Suppressor macrophage treated with lipopolysaccharide for 4 hours (primary cell): ENCODE data around the gene SIRT3.
A peak's percentile ranks its signal among the peaks of the same experiment; 100 is the strongest.

Experiments
- DNase-seq: peaks from one replicate; pipeline ENCODE4 v3.0.0-alpha.2; 2020

SIRT3 gene

DNA sequence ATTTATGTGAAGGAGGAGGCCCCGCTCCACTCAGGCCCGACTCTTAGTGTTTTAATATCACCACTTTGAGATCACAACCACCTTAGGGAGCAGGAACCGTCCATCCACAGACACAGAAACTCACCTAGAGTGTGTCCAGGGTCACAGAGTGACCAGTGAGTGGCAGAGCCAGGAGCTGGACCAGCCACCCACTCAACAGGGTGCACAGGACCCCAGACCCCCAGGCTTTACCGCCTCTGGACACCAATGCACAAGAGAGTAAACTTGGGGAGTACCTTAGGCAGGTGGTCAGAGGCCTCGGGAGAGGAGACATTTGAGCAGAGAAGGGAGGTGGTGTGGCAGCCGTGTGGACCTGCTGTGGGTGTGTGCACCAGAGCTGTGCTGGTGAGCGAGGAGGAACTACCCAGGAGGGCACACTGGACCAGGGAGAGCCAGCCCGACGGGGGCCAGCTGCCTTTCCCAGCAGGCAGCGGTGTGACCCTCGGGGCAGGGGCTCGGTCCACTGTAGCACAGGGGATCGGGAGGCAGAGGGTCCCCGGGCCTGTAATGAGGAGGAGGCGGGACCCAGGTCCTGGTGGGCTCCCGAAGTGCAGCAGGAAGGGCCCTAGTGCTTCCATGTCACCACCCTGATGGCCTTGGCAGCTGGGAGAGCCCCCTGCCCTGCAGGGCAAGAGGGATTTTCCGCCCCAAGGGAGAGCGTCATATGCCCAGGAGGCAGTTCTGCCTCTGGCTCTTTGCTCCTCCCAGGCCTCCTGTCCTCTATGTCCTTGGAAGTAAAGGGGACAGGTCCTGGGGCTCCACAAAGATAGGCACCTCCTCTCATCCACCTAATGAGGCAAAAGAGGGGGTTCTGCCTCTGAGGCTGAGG lies 34.5 kb upstream of the SIRT3 start:
- DNase-seq: no peak

DNA sequence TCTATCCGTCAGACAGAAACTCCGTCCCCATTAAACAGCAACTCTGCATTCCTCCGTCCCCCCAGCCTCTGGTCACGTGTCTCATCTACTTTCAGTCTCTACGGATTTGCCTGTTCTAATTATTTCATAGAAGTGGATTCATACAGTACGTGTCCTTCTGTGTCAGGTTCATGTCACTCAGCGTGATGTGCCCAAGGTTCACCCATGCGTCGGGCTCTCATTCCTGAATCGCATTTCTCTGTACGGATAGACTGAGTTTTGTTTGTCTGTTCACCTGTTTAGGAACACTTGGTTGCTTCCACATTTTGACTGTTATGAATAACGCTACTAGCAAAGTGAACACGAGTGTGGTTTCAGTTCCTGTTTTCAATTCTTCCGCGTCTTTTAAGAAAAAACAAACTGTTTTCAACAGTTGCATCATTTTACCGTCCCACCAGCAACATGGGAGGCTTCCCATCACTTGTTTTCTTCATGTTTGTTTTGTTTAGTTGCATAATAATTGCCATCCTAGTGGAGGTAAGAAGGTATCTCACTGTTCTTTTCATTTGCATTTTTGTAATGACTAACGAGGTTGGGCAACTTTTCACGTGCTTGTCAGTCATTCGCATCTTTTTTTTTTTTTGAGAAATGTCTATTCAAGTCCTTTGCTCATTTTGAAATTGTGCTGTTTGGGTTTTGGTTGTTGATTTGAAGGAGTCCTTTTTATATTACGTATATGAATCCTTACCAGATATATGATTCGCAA lies 33.2 kb upstream of the SIRT3 start:
- DNase-seq: peak; percentile 93

DNA sequence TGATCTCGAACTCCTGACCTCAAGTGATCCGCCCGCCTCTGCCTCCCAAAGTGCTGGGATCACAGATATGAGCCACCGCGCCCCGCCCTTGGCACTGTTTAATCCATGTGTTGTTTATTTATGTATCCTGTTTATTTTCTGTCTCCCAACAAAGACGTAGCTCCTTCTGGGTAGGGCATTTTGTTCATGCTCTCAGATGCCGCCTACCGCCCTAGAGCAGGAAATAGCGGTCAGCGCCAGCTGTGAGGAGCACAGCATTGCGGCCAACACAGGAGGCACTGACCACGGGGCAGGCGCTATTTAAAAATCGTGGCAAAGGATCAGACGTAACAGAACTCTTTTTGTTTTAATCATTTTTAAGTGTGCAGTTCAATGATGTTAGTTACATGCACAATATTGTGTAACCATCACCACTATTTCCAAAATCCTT lies 32.6 kb upstream of the SIRT3 start:
- DNase-seq: peak; percentile 88

DNA sequence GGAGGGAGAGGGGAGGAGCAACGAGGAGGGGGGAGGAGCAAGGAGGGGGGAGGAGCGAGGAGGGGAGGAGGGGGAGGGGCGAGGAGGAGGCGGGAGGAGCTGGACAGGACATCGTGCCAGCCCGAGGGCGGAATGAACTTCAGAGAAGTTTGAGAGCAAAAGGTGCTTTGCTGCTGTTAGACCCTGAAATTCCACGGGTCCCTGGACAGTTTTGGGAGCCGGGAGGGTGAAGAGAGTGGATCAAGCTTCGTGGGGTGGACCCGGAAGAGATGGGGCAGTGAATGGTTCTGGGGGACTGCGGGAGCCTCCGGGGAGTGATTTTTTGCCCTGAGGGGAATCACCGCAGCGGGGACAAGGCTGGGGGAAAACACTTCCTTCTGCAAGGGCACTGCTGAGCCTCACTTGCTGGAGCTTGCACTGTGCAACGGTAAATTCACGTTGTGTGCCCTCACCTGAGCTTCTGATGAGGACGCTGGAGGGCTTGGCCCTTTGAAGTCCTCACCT lies 31.4 kb upstream of the SIRT3 start:
- DNase-seq: peak; percentile 65

DNA sequence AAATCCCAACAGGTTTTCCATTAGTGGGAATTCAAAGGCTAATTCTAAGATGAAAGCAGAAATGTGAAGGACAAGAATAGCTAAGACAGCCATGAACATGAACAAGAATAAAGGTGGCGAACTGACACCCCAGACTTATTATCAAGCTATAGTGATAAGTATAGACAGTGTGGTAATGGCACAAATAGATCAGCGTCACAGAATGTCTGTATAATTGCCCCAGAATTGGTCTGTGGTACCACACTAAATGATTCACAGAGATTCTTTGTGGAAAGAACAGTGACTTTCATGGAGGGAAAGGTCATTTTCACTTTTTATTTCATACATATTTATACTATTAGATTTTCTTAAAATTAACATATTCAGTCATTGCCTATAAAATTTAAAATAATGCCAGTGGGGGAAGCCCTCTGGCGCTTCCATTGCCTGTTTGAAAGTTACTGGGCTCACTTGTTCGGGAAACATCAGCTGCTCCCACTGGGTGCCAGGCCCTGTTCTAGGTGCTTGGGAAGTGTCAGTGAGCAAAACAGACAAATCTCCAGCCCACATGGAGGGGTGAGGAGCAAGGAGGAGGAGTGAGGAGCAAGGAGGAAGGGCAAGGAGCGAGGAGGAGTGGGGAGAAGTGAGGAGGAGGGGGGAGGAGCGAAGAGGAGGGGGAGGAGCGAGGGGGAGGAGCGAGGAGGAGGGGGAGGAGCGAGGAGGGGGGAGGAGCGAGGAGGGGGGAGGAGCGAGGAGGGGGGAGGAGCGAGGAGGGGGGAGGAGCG lies 30.7 kb upstream of the SIRT3 start:
- peak; percentile 18 for DNase-seq

DNA sequence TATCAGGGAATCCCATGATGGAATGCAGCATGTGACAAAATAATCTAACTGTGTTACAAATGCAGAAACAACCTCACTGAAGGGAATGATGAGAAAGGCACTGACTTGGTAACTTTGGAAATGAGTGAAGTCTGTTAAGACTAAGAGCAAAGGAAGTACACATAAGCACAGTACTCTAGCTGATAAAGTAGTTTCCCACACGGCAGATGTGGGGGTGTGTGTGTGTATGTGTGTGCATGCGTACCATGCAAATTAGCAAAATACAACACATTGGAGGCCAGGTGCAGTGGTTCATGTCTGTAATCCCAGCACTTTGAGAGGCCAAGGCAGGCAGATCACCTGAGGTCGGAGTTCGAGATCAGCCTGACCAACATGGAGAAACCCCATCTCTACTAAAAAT lies 25.5 kb upstream of the SIRT3 start:
- DNase-seq: no peak

DNA sequence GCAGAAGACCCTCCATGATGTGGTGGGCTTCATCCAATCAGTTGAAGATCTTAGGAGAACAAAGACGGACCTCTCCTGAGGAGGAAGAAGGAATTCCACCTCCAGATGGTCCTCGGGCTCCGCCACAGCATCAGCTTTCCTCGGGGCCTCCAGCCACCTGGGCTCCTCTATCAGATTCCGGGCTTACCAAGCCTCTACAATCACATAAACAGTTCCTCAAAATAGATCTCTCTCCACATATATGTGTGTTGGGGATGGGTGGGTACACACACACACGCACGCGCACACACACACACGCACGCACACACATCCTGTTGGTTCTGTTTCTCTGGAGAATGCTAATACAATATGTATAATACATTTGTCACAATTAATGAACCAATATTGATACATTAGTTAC lies 23.3 kb upstream of the SIRT3 start:
- DNase-seq: no peak

DNA sequence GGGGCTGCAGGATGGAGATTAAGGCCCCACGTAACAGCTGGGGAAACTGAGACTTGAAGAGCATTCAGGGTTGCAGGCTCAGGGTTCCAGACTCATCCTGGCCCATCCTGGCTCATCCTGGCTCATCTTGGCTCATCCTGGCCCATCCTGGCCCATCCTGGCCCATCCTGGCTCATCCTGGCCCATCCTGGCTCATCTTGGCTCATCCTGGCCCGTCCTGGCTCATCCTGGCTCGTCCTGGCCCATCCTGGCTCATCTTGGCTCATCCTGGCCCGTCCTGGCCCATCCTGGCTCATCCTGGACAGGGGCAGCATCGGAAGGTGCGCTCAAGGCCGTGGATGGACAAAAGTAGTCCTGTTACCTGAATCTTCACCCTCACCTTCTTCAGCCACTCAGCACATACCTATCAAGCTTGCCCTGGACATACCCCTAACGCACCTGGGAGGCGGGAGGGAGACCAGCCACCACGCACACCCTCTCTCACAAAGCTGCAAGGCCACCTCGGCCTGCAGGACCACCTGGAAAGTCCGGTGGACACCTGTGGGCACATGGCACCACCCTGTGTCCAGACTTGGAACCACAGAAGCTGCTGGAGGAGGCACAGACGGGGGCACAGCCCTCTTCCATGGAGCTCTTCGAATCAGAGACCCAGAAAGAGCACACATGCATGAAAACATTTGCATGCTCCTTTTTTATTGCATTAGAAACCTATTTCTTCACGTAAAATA lies 21.8 kb upstream of the SIRT3 start:
- DNase-seq: no peak

DNA sequence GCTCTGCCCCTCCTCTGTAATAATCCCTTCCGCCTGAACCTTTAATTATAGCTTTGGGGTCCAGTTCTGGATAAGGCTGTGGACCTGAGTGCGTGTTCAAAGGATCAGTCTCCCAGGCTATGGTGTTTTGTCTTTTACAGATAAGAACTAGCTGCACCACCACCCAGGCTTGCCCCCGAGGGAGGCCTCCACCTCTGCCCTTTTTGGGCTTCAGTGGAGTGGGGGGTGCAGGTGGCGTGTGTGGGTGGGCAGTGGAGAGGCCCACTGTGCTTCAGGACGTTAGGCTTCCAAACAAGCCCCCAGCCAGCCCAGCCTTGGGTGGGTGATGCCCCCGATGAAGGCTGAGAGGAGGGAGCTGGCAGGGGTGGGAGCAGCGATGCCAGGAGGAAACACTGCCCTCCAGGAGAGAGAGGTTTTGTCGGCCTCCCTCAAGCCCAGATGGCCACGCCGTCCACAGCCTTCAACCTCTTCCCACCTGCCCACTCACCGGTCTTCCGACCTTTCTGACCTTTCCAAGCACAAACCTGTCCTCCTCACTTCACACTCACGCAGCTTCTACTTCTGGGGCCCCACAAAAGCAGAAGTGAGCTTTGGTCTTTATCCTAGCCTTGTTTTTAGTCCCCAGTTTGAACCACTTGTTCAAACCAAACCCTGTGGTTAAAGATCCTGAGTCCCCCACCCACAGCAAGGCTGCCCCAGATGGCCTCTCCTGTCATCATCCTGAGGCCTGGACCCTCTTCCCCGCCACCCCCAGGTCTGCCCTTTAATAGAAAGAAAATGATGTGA lies 21.0 kb upstream of the SIRT3 start:
- no peak for DNase-seq

DNA sequence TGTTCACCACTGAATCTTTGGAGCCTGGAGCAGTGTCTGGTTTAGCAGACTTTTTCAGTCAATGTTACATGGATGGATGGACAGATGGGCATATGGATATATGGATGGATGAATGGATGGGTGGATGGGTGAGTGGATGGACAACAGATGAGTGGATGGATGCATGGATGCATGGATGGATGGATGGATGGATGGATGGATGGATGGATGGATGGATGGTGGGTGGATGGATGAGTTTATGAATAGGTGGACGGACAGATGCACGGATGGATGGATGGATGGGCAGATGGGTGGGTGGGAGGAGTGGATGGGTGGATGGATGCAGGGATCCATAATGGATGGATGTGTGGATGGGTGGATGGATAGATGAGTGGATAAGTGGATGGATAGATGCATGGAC lies 19.7 kb upstream of the SIRT3 start:
- DNase-seq: no peak

DNA sequence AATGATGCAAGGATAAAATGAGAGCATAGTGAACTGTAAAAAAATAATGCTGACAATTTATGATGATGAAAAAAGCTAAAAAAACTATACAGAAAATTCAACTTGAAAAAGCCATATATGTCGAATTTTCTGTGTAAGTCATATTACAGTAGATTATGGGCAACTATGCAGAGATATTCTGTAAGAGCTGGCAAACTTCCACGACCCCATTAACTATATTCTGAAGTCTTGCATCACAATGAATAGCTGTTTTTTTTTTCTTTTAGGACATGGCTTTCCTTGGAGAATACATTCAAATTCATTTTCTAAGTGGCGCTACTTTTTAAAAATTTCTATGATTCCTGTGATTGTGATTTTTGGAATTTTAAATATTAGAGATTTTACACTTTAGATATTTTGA lies 19.0 kb upstream of the SIRT3 start:
- DNase-seq: no peak

DNA sequence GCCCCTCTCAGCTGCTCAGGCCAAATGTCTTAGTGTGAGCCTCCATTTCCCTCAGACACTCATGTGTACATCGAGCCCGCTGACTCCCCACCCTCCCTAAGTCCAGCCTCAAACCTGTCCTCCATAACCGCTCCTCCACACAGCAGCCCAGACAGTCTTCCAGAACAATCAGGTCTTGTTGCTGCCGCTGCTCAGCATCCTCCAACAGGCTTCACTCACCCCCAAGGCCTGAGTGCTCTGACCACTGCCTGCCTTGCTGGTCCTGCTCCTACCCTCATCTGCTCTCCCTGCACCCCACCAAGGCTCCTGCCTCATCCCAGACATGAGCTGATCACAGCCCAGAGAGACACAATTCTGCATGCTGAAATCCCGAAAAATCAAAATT lies 17.7 kb upstream of the SIRT3 start:
- DNase-seq: no peak

DNA sequence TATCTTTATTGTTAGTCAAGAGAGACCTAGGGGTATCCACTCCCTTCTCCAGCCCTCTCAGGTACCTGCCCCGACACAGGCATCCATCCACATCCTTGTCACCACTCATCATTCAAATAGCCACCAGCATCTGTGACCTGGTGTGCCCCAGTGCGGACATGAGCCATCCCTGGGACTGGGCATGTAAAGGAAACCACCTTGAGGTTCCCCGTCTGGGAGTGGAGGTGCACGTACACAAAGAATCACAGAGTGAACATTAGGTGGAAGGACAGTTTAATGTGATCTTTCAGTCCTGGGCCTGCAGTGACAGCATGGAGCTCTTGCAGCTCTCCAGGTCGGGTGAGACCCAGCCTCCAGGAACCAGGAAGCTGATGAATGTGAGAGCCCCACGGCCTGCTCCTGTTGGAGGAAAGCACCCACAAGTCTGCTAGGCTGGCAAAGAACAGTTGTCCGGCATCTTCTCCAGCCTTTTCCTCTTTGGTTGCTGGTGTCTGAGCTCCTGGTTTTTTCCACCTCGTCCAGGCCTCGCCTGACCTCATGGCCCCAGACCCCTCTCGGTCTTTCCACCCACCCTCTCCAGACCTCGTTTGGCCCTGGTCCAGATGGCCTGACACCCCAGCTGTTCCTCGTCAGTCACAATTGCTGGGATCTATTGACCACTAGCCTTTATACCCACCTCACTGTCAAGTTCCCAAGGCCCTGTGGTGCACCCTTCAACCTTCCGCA lies 17.2 kb upstream of the SIRT3 start:
- DNase-seq: no peak

DNA sequence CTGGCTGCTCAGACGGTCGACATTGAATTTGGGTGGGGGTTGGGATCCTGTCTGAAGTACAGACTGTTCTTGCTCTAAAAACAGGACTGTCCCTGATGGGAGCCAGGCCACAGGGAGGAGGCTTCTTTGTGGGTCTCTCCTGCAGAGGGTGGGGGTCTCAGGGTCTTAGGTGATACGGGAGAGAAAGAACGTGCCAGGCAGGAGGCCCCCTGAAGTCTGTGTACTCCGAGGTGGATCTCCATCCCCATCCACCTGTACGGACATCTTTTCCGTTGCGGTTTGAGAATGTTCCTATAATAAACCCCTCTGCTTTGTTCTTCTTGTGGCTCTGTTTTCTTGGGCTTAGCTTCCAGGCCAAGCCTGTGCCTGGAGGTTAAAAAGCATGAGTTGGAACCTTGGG lies 16.5 kb upstream of the SIRT3 start:
- no peak for DNase-seq

DNA sequence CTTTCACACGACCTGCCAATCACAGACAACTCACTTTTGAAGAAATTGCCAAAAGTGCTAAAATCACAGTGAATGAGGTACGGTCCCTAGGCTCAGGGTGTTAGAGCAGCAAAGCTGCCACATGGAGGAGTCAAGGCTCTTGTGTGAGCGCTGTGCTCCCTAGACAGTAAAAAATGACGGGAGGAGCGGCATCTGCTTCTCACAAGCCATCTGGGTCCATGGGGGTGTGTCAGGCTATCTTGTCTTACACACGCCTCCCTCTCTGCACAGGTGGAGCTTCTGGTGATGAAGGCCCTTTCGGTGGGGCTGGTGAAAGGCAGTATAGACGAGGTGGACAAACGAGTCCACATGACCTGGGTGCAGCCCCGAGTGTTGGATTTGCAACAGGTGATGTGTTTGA lies 15.4 kb upstream of the SIRT3 start:
- DNase-seq: no peak

DNA sequence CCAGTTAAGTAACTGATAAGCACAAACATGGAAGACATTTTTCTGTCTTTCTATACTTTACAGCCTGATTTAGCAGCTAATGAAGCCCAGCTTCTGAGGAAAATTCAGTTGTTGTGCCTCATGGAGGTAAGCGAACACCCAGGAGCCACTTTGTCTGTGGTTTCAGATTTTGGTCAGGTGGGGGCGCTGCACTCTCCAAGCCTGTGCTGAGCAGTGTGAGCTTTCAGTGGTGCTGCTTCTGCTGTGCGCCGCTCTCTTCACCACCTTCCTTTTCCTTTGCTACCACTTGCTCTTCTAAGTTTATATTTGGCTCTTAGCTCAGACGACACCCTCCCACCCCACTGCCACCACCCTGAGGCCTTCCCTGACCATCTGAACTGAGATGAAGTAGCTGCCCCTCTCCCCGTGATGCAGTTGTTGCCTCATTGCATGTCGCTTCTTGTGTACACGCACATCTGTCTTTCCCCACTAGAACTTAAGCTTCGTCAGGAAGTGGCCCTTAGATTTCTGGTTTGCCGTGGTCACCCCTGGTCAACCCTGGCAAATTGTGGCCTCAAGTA lies 14.7 kb upstream of the SIRT3 start:
- peak; percentile 70 for DNase-seq

DNA sequence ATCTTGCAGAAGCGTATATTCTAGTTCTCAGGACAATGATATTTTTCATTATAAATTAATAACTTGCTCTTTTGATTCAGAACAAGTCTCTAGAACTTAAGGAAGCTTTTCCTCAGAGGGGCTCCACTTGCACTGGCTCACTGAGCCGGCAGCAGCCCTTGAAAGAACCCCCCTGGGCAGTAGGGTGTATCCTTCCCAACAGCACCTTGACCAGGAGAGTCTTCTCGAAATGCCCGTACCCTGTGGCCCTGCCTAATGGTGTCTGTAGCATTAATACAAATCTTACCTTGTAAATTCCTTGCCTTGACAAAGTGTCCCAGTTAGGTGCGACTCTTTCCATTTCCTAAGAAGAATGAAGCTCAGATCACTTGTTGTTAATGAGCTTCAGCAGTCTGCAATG lies 14.1 kb upstream of the SIRT3 start:
- no peak for DNase-seq

DNA sequence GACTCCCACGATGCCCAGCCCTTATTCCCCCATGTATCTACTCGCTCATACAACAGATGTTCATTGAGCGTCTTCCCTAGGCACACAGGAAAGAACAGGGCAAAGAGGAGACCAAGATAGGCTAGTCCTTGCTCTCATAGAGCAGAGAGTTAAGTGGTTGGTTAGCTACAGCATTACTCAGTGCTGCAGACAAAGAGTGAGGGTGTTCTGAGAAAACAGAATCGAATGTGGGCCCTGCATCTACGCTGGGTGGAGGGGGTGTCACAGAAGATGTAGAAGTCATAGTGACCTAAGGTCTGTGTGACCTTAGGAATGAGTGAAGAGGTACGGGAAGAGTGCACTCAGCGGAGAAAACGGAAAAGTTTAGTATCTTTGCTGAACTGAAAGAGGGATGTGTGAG lies 12.9 kb upstream of the SIRT3 start:
- no peak for DNase-seq

DNA sequence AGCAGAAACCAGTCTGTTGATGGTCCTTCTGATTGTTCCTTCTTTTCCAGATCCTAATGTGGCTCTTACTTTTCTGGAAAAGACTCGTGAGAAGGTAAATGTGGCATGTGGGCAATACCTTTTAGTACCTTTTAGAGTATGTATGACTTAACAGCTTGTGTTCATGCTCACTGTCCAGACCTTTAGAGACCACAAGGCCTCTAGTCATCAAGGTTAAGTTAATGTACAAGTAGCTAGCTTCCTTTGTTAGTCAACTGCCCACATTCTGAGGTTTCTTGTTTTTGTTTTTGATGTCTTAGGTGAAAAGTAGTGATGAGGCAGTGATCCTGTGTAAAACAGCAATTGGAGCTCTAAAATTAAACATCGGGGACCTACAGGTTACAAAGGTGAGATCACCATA lies 8.2 kb upstream of the SIRT3 start:
- DNase-seq: no peak

DNA sequence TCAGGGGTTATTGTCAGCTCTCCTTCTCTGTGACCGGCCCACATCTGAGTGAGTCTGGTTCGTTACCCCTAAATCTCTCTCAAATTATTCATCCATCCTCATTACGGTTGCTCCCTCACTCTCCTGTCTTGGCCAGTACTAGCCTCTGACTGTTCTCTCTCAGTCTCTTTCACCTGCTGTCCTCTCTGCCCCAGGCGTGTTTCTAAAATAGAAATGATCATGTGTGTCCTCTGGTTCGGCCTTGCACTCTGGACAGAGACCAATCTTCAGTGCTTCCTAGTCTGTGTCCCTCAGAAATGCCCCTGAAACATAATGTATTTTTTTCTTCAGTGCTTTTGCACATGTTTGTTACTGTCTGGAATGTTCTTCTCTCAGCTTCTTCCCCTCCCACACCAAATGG lies 5.5 kb upstream of the SIRT3 start:
- DNase-seq: no peak

DNA sequence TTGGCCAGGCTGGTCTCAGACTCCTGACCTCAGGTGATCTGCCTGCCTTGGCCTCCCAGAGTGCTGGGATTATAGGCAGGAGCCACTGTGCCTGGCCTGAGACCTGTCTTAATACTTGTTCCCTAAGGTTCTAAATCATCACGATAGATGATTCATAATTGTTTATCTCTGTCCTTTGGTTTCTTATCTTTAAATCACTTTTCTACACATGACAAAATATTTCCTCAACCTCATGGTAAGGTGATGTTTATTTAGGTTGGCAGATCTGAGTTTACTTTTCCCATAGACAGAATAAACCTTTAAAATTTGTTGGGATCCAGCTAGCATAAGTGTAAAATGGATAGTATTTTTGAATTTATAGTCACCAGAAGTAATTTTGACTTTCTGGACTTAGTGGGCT lies 4.2 kb upstream of the SIRT3 start:
- no peak for DNase-seq
